WERI-Rb-1 (cell line): ENCODE data around the gene ANAPC15.

Source experiments
- DNase-seq: peaks from one replicate; pipeline ENCODE4 v3.0.0-alpha.2; 2020
- H3K27ac ChIP-seq: fragments of 250-450 bp; sonication (Bioruptor Pico); 2 replicates; pipeline ENCODE4 v1.5.1; 2020; ENCODE audit warnings: mild to moderate bottlenecking, moderate library complexity
- H3K27me3 ChIP-seq: fragments of 250-450 bp; sonication (Bioruptor Pico); 2 replicates; pipeline ENCODE4 v1.5.1; 2021; ENCODE audit warnings: mild to moderate bottlenecking, low read depth, moderate library complexity; ENCODE audit not compliant: insufficient read depth, severe bottlenecking
- H3K36me3 ChIP-seq: fragments of 250-450 bp; sonication (Bioruptor Pico); 2 replicates; pipeline ENCODE4 v1.5.1; 2020; ENCODE audit warnings: mild to moderate bottlenecking, moderate library complexity
- H3K4me3 ChIP-seq: 2 replicates; pipeline ENCODE4 v1.5.1; 2011; ENCODE audit warnings: low read depth, mild to moderate bottlenecking, control low read depth, low read length
- H3K9me3 ChIP-seq: fragments of 250-450 bp; sonication (Bioruptor Pico); 2 replicates; pipeline ENCODE4 v1.5.1; 2021; ENCODE audit warnings: mild to moderate bottlenecking, moderate library complexity; ENCODE audit not compliant: severe bottlenecking
- TF ChIP-seq, protein P1 (sequence below): IDR thresholded peaks from 2 replicates; pipeline ENCODE4 v1.5.1; 2011; ENCODE audit warnings: low read depth, mild to moderate bottlenecking, control low read depth, inconsistent platforms, low read length

Gene ANAPC15

GRCh38 chr11:72112978-72113808 is 698 bp upstream of the ANAPC15 start:
- TF ChIP-seq, protein P1, sequence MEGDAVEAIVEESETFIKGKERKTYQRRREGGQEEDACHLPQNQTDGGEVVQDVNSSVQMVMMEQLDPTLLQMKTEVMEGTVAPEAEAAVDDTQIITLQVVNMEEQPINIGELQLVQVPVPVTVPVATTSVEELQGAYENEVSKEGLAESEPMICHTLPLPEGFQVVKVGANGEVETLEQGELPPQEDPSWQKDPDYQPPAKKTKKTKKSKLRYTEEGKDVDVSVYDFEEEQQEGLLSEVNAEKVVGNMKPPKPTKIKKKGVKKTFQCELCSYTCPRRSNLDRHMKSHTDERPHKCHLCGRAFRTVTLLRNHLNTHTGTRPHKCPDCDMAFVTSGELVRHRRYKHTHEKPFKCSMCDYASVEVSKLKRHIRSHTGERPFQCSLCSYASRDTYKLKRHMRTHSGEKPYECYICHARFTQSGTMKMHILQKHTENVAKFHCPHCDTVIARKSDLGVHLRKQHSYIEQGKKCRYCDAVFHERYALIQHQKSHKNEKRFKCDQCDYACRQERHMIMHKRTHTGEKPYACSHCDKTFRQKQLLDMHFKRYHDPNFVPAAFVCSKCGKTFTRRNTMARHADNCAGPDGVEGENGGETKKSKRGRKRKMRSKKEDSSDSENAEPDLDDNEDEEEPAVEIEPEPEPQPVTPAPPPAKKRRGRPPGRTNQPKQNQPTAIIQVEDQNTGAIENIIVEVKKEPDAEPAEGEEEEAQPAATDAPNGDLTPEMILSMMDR = no peak

DNA sequence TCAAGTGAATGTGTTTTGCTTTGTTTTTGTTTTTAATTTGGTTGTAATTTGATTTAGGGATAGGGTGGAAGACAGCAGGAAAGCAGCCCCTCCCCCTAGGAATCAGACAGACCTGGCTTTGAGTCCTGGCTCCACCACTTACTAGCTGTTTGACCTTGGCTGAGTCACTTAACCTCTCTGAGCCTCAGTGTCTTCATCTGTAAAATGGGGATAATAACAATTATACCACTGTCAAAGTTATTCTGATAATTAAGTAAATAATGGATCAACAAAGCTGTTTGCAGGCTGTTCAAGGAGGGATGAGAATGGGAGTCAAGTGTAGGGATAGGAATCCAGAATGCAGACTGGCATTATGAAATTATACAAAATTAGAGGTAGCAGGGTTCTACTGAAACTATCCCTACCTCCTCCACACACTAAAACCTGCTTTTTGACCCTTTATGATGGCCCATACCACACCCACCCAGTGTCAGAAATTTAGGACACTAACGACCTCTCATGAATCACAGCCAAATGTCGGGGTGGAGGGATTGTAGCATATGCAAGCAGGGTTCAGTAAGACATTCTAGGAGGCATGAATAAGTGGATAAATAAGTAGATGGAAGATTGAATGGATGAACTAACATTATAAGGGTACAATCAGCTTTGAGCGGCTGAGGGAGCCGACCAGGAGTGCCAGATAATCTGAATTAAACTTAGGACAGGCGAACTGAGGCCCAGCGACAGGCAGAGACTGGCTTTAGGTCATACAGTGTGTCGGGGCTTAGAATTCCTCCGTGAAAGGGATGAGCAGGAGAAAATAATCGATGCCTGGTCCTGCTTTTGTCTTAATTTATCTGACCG is 974 bp downstream of the ANAPC15 start:
- no peaks in the 10 kb centered on the region for H3K9me3 ChIP-seq
- no peaks in the 10 kb centered on the region for H3K27me3 ChIP-seq
- 0 out of 2 replicates have a peak, but pooled peaks cover 2% of the 10 kb centered on the region for H3K36me3 ChIP-seq
- TF ChIP-seq, protein P1 = no peak
- peak overlapping the region; percentile 99 for H3K27ac ChIP-seq
- H3K4me3 ChIP-seq = peak overlapping the region; percentile 77
- DNase-seq = no peak

More at GRCh38 chr11:72112978-72113808, 698 bp upstream of the ANAPC15 start:
- H3K36me3 ChIP-seq = 0 out of 2 replicates have a peak, but pooled peaks cover 2% of the 10 kb centered on the region
- H3K27ac ChIP-seq = peak overlapping the region; percentile 99
- no peaks in the 10 kb centered on the region for H3K9me3 ChIP-seq
- H3K4me3 ChIP-seq = peak overlapping the region; percentile 77
- no peak for DNase-seq
- H3K27me3 ChIP-seq = no peaks in the 10 kb centered on the region

GRCh38 chr11:72105888-72106287 is 6.6 kb downstream of the ANAPC15 start, which contains the start of gene TOMT:
TOMT (plus strand) TSS chr11:72105924; CDS start chr11:72105952, 28 bp downstream.
- H3K27me3 ChIP-seq = no peaks in the 10 kb centered on the region
- no peak for DNase-seq
- TF ChIP-seq, protein P1 = no peak
- H3K4me3 ChIP-seq = no peak within 1 kb of the TSS
- H3K27ac ChIP-seq = no peak within 1 kb of the TSS
- H3K36me3 ChIP-seq = peaks cover 17% of the 10 kb centered on the region
- no peaks in the 10 kb centered on the region for H3K9me3 ChIP-seq

DNA sequence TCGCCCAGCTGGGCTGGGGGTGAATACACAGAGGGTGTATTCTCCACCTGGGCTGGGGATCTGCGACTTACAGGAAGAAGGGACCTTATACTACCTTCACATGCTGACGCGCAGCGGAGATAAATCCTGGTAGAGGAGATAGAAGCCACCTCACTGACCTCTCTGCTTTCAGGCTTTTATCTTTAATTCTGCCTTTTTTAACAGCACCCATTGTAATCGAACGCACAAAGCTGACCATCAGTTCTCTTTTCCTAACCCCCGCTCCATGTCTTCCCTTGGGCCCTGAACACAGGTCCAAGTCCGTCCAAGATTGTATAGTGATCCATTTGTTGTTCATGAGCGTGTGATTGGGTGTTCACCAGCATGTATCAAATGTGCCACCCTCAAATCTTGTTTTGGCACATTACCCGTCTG is 8.7 kb downstream of the ANAPC15 start:
- TF ChIP-seq, protein P1 = no peak
- Histone ChIP-seq H3K36me3 (peaks cover 25% of the 10 kb centered on the region), H3K9me3 (no peaks in the 10 kb centered on the region), H3K27me3 (no peaks in the 10 kb centered on the region), H3K4me3 (peak overlapping the region; percentile 51), H3K27ac (peak overlapping the region; percentile 85)
- DNase-seq = no peak

GRCh38 chr11:72102946-72103753 is 9.3 kb downstream of the ANAPC15 start, which contains the start of gene LAMTOR1:
LAMTOR1 (minus strand) TSS chr11:72103297; CDS start chr11:72103224, 73 bp downstream.
- TF ChIP-seq, protein P1 = peak; percentile 55
- DNase-seq = peak; percentile 99
- H3K4me3 ChIP-seq = peak within 1 kb of the TSS; percentile 92
- H3K27me3 ChIP-seq = no peaks in the 10 kb centered on the region
- peak within 1 kb of the TSS; percentile 98 for H3K27ac ChIP-seq
- no peaks in the 10 kb centered on the region for H3K9me3 ChIP-seq
- H3K36me3 ChIP-seq = peaks cover 31% of the 10 kb centered on the region
